Rectal smooth muscle tissue (tissue), 1 donor: ENCODE data around the gene RGPD3.

Experiments used
- H3K27ac ChIP-seq: one replicate; pipeline ENCODE4 v1.7.0; 2013; ENCODE audit warnings: low read depth, low read length, inconsistent platforms
- H3K27me3 ChIP-seq: one replicate; pipeline ENCODE4 v1.7.0; 2013; ENCODE audit warnings: low read length; ENCODE audit not compliant: control insufficient read depth, insufficient read depth
- H3K36me3 ChIP-seq: one replicate; pipeline ENCODE4 v1.7.0; 2013; ENCODE audit warnings: low read length; ENCODE audit not compliant: control insufficient read depth, insufficient read depth
- H3K4me1 ChIP-seq: one replicate; pipeline ENCODE4 v1.7.0; 2013; ENCODE audit warnings: low read length; ENCODE audit not compliant: control insufficient read depth, insufficient read depth
- H3K4me3 ChIP-seq: one replicate; pipeline ENCODE4 v1.7.0; 2013; ENCODE audit warnings: low read length
- H3K9ac ChIP-seq: one replicate; pipeline ENCODE4 v1.7.0; 2013; ENCODE audit warnings: low read length

RGPD3 gene

DNA sequence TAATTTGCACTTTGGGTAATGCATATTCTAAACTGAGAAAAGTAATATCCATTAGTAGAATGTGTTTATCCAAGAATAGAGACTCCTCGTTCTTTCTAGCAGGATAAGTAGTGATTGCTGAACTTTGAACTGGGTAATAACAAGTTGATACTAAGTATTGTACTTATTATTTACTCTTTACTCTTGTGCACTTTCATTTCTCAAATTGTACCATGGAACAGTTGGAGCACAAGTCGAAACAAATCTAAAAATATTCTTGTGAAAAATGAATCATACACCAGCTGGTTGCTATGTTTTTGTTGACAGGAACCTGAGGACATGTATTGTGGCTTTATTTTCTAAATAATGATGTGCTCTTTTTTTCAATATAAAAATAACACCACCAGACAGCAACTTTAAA lies 111.9 kb downstream of the RGPD3 start:
- no peaks in the 10 kb centered on the region for H3K36me3 ChIP-seq
- H3K4me3 ChIP-seq, result no peak overlapping the region
- no peaks in the 10 kb centered on the region for H3K4me1 ChIP-seq
- no peak overlapping the region for H3K9ac ChIP-seq
- no peak overlapping the region for H3K27ac ChIP-seq
- H3K27me3 ChIP-seq, result no peaks in the 10 kb centered on the region

DNA sequence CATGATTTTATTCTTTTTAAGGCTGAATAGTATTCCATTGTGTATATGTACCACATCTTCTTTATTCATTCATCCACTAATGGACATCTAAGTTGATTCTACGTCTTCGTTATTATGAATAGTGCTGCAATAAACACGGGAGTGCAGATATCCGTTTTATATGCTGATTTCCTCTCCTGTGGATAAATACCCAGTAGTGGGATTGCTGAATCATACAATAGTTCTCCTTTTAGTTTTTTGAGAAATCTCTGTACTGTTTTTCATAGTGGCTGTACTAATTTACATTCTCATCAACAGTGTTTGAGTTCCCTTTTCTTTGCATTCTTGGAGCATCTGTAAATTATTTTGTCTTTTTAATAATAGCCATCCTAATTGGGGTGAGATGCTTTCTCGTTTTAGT lies 114.5 kb downstream of the RGPD3 start:
- no peak overlapping the region for H3K4me3 ChIP-seq
- no peak overlapping the region for H3K27ac ChIP-seq
- no peaks in the 10 kb centered on the region for H3K36me3 ChIP-seq
- no peaks in the 10 kb centered on the region for H3K27me3 ChIP-seq
- H3K9ac ChIP-seq, result no peak overlapping the region
- H3K4me1 ChIP-seq, result no peaks in the 10 kb centered on the region

DNA sequence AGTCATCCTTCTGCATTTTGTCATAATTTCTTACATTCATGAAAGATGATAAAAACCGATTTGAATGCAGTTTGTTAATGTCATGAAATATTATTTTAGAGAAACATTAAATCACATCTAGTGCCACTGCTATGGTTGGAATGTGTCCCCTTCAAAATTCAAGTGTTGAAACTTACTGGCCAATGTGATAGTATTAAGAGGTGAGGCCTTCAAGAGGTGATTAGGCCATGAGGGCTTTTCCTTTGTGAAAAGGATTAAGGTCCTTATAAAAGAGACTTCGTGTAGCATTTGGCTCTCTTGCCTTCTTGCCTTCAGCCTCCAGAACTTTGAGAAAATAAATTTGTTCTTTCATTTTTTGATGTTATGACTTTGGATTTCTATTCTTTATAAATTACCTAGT lies 117.2 kb downstream of the RGPD3 start:
- H3K4me1 ChIP-seq, result no peaks in the 10 kb centered on the region
- H3K4me3 ChIP-seq, result no peak overlapping the region
- H3K27ac ChIP-seq, result no peak overlapping the region
- H3K27me3 ChIP-seq, result no peaks in the 10 kb centered on the region
- H3K36me3 ChIP-seq, result no peaks in the 10 kb centered on the region
- H3K9ac ChIP-seq, result no peak overlapping the region

DNA sequence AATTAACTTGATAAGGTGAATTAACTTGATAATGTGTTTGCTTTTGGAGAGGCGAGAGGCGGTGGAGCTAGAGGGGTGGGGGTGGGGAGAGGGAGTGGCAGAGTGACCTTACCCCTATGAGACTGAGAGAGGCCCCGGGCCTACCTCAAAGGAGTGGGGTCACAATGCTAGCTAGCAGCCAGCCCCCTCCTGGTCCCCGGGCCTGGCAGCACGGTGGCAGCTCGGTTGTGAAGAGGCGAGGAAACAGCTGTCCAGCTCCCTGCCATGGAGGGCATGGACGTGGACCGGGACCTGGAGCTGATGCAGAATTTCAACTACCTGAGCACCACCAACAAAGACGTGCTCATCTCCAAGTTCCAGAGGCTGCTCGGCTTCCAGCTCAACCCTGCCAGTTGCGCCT lies 123.9 kb downstream of the RGPD3 start:
- Histone ChIP-seq H3K4me1 (no peaks in the 10 kb centered on the region), H3K36me3 (no peaks in the 10 kb centered on the region), H3K9ac (no peak overlapping the region), H3K4me3 (no peak overlapping the region), H3K27me3 (no peaks in the 10 kb centered on the region), H3K27ac (no peak overlapping the region)

DNA sequence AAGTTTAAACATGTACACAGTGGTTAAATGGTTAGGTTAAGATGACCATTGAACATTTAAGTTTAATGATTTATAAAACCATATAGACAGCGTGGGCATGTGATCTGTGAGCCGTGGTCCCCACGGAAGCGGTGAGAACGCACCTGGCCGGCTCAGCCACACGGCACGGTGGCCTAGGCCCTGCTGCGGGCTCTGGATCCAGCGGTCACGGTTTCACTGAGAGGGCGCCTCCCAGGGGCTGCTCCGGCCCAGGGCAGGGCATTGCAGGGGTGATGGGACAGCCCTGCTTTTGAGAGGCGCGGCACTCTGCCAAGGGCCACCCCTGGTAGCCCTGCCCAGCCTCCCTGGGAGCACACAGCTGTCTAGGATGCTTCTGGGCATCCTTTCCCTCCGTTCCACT lies 124.9 kb downstream of the RGPD3 start:
- H3K9ac ChIP-seq, result no peak overlapping the region
- H3K27me3 ChIP-seq, result no peaks in the 10 kb centered on the region
- no peaks in the 10 kb centered on the region for H3K36me3 ChIP-seq
- H3K4me3 ChIP-seq, result no peak overlapping the region
- no peak overlapping the region for H3K27ac ChIP-seq
- H3K4me1 ChIP-seq, result no peaks in the 10 kb centered on the region

DNA sequence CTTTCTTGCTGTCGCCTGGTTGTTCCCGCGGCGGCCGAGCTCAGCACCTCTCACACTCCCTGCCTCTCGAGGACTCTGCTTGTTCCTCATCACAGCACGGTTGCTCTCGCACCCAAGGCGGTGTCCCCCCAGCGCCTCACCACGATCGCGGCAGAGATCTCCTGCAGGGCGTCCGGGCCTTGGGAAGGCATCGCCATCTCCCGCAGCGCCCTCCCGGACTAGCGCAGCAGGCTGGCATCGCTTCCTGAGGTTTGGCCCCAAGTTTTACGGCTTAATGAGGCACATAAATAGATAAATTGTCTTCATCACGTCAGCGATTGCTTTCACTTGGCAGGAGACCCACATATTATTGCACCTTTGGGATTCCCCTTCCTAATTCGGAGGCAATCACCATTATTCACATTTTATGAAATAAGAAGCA lies 125.4 kb downstream of the RGPD3 start:
- Histone ChIP-seq H3K27ac (no peak overlapping the region), H3K9ac (no peak overlapping the region), H3K4me3 (no peak overlapping the region)

DNA sequence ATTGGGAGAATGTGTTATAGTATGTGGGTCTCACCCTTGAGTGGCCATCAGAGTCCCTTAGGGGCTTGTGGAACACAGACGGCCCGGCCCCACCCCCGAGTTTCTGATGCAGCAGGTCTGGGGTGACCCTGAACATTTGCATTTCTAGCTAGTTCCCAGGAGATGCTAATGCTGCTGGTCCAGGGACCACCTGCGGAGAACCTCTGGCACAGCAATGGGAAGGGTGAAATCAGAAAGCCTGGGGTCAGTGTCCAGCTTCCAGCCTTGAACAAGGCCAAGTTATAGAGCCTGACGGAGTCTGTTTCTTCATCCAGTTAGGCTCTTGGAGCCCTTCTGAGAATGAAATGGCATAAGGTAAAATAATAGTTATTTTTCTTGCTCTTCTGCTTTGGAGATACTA lies 126.5 kb downstream of the RGPD3 start:
- Histone ChIP-seq H3K36me3 (no peaks in the 10 kb centered on the region), H3K4me3 (no peak overlapping the region), H3K27ac (no peak overlapping the region), H3K4me1 (no peaks in the 10 kb centered on the region), H3K27me3 (no peaks in the 10 kb centered on the region), H3K9ac (no peak overlapping the region)

More for the DNA sequence above, 125.4 kb downstream of the RGPD3 start:
- H3K4me1 ChIP-seq, result no peaks in the 10 kb centered on the region
- H3K27me3 ChIP-seq, result no peaks in the 10 kb centered on the region
- H3K36me3 ChIP-seq, result no peaks in the 10 kb centered on the region
